Lower lobe of right lung (tissue), 2 donors: ENCODE data around the gene USP25. TPM values are rescaled to one million over a fixed set of nuclear protein-coding genes. Genes with fewer than 3 reads are reported as not detected.

Source experiments
- ATAC-seq, 2 donors: fragments of 200-7000 bp; cut with Tn5 transposase; one replicate each; pipeline ENCODE4 v1.9.1; 2020 to 2022; ENCODE audit warnings: mild to moderate bottlenecking in 2 of 2, moderate library complexity in 2 of 2
- DNase-seq: peaks from one replicate; pipeline ENCODE4 v3.0.0-alpha.2; 2020
- H3K27ac ChIP-seq: fragments of 200-600 bp; one replicate; pipeline ENCODE4 v1.8.0; 2022
- H3K27me3 ChIP-seq: fragments of 200-600 bp; one replicate; pipeline ENCODE4 v1.8.0; 2022; ENCODE audit warnings: low read depth
- H3K36me3 ChIP-seq: fragments of 200-600 bp; one replicate; pipeline ENCODE4 v1.8.0; 2022; ENCODE audit warnings: mild to moderate bottlenecking
- H3K4me1 ChIP-seq: fragments of 200-600 bp; one replicate; pipeline ENCODE4 v1.8.0; 2022
- H3K4me3 ChIP-seq: fragments of 200-600 bp; one replicate; pipeline ENCODE4 v1.8.0; 2022; ENCODE audit warnings: mild to moderate bottlenecking
- H3K9me3 ChIP-seq: fragments of 200-600 bp; one replicate; pipeline ENCODE4 v1.8.0; 2022
- intact Hi-C: fragments of 100-400 bp; cut with DNase I; formaldehyde crosslinking; loops from one replicate; pipeline ENCODE4 v1.11.0; 2022
- total RNA-seq: library from RNA; stranded (reverse); fragmentation: NEBNext Ultra II Directional; extraction: Animal tissue kit (Norgen Biotek cat#: 25700); gene quantifications from one replicate; pipeline ENCODE4 v1.2.1, GENCODE V29; 2021
- TF ChIP-seq, protein P1 (sequence below): fragments of 200-600 bp; IDR thresholded peaks from one replicate; pipeline ENCODE4 v1.8.0; 2022; ENCODE audit warnings: antibody characterized with exemption, mild to moderate bottlenecking
- donor health status: DM: no; HTN: yes; CAD: no; lungs with severe emphysema.

USP25 gene
- total RNA-seq, 1 donor from 2014 or later = 74.4 TPM

DNA sequence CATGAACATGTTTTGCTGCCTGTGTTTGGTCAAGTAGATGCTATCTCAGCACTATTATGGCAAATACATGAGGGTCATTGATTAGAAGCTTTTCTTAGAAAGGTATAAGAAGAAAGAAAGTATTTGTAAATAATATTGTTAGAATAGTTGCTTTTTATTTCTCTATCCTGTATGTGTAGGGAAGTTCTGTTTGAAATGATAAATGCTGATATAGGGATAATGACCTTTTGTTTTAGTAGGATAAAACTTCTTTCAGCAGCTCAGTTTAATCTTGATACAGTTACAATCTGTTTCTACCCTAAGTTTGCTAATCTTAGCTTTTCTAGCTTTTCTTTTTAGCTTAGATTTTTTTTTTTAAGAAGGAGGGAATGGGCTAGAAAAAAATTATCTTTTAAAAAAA, 63.3 kb downstream of the USP25 start:
- peaks cover 9% of the 10 kb centered on the region for H3K4me1 ChIP-seq
- H3K27ac ChIP-seq = no peak overlapping the region
- no peaks in the 10 kb centered on the region for H3K27me3 ChIP-seq
- H3K4me3 ChIP-seq = no peak overlapping the region
- TF ChIP-seq, protein P1, sequence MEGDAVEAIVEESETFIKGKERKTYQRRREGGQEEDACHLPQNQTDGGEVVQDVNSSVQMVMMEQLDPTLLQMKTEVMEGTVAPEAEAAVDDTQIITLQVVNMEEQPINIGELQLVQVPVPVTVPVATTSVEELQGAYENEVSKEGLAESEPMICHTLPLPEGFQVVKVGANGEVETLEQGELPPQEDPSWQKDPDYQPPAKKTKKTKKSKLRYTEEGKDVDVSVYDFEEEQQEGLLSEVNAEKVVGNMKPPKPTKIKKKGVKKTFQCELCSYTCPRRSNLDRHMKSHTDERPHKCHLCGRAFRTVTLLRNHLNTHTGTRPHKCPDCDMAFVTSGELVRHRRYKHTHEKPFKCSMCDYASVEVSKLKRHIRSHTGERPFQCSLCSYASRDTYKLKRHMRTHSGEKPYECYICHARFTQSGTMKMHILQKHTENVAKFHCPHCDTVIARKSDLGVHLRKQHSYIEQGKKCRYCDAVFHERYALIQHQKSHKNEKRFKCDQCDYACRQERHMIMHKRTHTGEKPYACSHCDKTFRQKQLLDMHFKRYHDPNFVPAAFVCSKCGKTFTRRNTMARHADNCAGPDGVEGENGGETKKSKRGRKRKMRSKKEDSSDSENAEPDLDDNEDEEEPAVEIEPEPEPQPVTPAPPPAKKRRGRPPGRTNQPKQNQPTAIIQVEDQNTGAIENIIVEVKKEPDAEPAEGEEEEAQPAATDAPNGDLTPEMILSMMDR = no peak
- intact Hi-C loops = no loop called here
- no peaks in the 10 kb centered on the region for H3K36me3 ChIP-seq
- ATAC-seq = no peak
- no peaks in the 10 kb centered on the region for H3K9me3 ChIP-seq
- DNase-seq = no peak

DNA sequence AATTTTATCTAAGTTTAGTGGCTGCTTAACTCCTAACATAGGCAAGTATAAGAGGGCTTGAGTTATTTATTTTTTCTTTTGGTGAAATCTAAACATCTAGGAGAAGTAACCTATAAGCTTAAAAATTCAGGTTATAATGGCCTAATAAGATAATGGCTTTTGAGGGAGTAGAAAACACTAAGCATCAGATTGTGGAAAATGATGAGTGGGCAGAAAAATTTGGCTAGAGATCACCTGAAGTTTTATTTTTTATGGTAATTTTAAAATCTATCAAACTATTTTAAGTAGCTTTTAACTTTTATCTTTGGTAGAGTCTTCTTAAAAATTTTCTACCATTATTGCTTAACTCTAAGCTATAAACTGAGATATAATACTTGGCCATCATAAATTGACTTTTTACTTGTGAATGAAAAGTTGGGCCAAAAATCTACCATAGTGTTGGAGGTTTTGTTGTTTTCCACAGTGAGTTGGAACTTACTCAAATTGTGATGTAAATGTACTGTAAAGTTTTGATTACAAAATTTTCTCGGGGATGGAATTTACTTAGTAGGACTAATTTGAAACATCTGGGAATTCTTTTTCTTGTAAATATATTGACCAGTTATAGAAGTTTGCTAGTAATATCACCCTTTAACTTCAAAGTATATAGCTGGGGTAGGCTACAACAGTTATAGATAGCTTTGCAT, 63.9 kb downstream of the USP25 start:
- H3K9me3 ChIP-seq = no peaks in the 10 kb centered on the region
- TF ChIP-seq, protein P1 = no peak
- intact Hi-C loops = no loop called here
- no peaks in the 10 kb centered on the region for H3K27me3 ChIP-seq
- H3K27ac ChIP-seq = no peak overlapping the region
- no peak overlapping the region for H3K4me3 ChIP-seq
- H3K36me3 ChIP-seq = no peaks in the 10 kb centered on the region
- H3K4me1 ChIP-seq = peaks cover 9% of the 10 kb centered on the region
- DNase-seq (no peak), ATAC-seq (no peak)

GRCh38 chr21:15794277-15794912, 64.6 kb downstream of the USP25 start:
- Histone ChIP-seq H3K9me3 (no peaks in the 10 kb centered on the region), H3K36me3 (no peaks in the 10 kb centered on the region), H3K4me3 (no peak overlapping the region), H3K4me1 (peaks cover 9% of the 10 kb centered on the region), H3K27me3 (no peaks in the 10 kb centered on the region), H3K27ac (no peak overlapping the region)
- ATAC-seq (no peak), DNase-seq (no peak)
- intact Hi-C loops = no loop called here
- TF ChIP-seq, protein P1 = no peak

DNA sequence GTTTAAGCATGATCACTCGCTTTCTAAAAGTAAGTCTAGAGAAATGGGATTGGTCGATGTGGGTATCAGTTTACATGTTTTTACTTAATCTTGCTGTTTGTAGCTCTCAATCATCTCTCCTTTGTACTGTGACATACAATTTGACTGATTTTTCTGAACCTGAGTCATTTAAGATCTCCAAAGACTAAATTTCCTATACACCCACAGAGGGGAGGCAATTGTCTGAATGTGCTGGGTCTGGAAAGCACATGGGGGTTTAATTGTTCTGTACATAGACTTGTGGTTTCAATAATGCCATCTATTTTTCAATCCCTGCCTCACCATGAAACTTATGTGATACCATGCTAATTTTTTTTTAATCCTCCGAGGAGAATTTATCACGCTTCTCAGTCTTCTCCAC, 65.8 kb downstream of the USP25 start:
- H3K4me1 ChIP-seq = peaks cover 9% of the 10 kb centered on the region
- intact Hi-C loops = no loop called here
- no peak for ATAC-seq
- TF ChIP-seq, protein P1 = no peak
- H3K9me3 ChIP-seq = no peaks in the 10 kb centered on the region
- DNase-seq = no peak
- no peaks in the 10 kb centered on the region for H3K27me3 ChIP-seq
- H3K36me3 ChIP-seq = no peaks in the 10 kb centered on the region
- H3K4me3 ChIP-seq = no peak overlapping the region
- no peak overlapping the region for H3K27ac ChIP-seq

- DNase-seq (no peak), ATAC-seq (no peak)
- H3K9me3 ChIP-seq = no peaks in the 10 kb centered on the region
- TF ChIP-seq, protein P1 = no peak
- H3K27ac ChIP-seq = no peak overlapping the region
- intact Hi-C loops = no loop called here
- H3K4me1 ChIP-seq = peaks cover 9% of the 10 kb centered on the region
- H3K4me3 ChIP-seq = no peak overlapping the region
- H3K36me3 ChIP-seq = no peaks in the 10 kb centered on the region
- H3K27me3 ChIP-seq = no peaks in the 10 kb centered on the region
These were observed 68.0 kb downstream of the USP25 start for GRCh38 chr21:15797577-15798363.
